PC-3 (cell line): ENCODE data around the gene ETV6. TPM values are rescaled to one million over a fixed set of nuclear protein-coding genes. Genes with fewer than 3 reads are reported as not detected.

Experiments used
- ATAC-seq: fragments of 200-7000 bp; cut with Tn5 transposase; 2 replicates; pipeline ENCODE4 v1.9.1; 2020; ENCODE audit warnings: mild to moderate bottlenecking, moderate library complexity
- BruUV-seq: library from RNA; stranded (reverse); fragments of 400-500 nt; replicated peaks from 2 replicates; lab custom pipeline; 2021; lab: Mats Ljungman, UMichigan
- CTCF ChIA-PET: fragments of 300-600 bp; sonication (Branson Sonifier 250); formaldehyde crosslinking; loops from one replicate; lab custom pipeline; 2022; ENCODE audit warnings: antibody characterized with exemption; lab: Charles Lee
- POLR2A ChIA-PET: fragments of 300-600 bp; sonication (Branson Sonifier 250); formaldehyde crosslinking; loops from one replicate; lab custom pipeline; 2022; ENCODE audit warnings: antibody characterized with exemption; ENCODE audit not compliant: unreplicated experiment; lab: Charles Lee
- DNase-seq: peaks from one replicate; pipeline ENCODE4 v3.0.0-alpha.2; 2015
- H2AFZ ChIP-seq: fragments of 300-600 bp; sonication (generic); 2 replicates; pipeline ENCODE4 v1.6.0; 2016; ENCODE audit warnings: antibody characterized with exemption, low read length
- H3F3A ChIP-seq: fragments of 300-600 bp; sonication (generic); one replicate; pipeline ENCODE4 v1.6.0; 2017; ENCODE audit warnings: antibody characterized with exemption, low read length, control low read depth, mild to moderate bottlenecking; ENCODE audit not compliant: unreplicated experiment
- H3K27ac ChIP-seq: fragments of 300-600 bp; sonication (generic); 2 replicates; pipeline ENCODE4 v1.5.1; 2016; ENCODE audit warnings: mild to moderate bottlenecking, low read length
- H3K27me3 ChIP-seq: fragments of 300-600 bp; sonication (generic); 2 replicates; pipeline ENCODE4 v1.6.1; 2016; ENCODE audit warnings: low read length, mixed read lengths
- H3K36me3 ChIP-seq: fragments of 300-600 bp; sonication (generic); 2 replicates; pipeline ENCODE4 v1.6.1; 2016; ENCODE audit warnings: low read depth, mixed run types, low read length, mixed read lengths
- H3K4me1 ChIP-seq: fragments of 300-600 bp; sonication (generic); 2 replicates; pipeline ENCODE4 v1.5.1; 2016; ENCODE audit warnings: low read length; ENCODE audit not compliant: insufficient read depth
- H3K4me2 ChIP-seq: fragments of 300-600 bp; sonication (generic); 2 replicates; pipeline ENCODE4 v1.6.0; 2016; ENCODE audit warnings: low read length
- H3K4me3 ChIP-seq: fragments of 300-600 bp; sonication (generic); 2 replicates; pipeline ENCODE4 v1.5.1; 2016; ENCODE audit warnings: mild to moderate bottlenecking, low read length, mixed read lengths
- H3K79me2 ChIP-seq: fragments of 300-600 bp; sonication (generic); 2 replicates; pipeline ENCODE4 v1.6.1; 2017; ENCODE audit warnings: low read length, mixed read lengths
- H3K9ac ChIP-seq: fragments of 300-600 bp; sonication (generic); 2 replicates; pipeline ENCODE4 v1.6.0; 2016; ENCODE audit warnings: mild to moderate bottlenecking, low read length
- H3K9me2 ChIP-seq: fragments of 300-600 bp; sonication (generic); replicated peaks from 2 replicates; pipeline ENCODE4 v1.6.1; 2016; ENCODE audit warnings: mixed run types, low read length, mixed read lengths
- H3K9me3 ChIP-seq: fragments of 300-600 bp; sonication (generic); 2 replicates; pipeline ENCODE4 v1.6.1; 2016; ENCODE audit warnings: low read length, mixed read lengths
- H4K20me1 ChIP-seq: fragments of 300-600 bp; sonication (generic); 2 replicates; pipeline ENCODE4 v1.6.1; 2016; ENCODE audit warnings: low read length, mixed read lengths
- EZH2 ChIP-seq: fragments of 300-600 bp; sonication (generic); IDR thresholded peaks from one replicate; pipeline ENCODE4 v1.6.1; 2017; ENCODE audit warnings: antibody characterized with exemption, mild to moderate bottlenecking, low read length; ENCODE audit not compliant: unreplicated experiment
- EZH2phosphoT487 ChIP-seq: fragments of 300-600 bp; sonication (generic); IDR thresholded peaks from 2 replicates; pipeline ENCODE4 v1.6.1; 2018; ENCODE audit warnings: mild to moderate bottlenecking, antibody characterized with exemption, low read length, borderline replicate concordance
- intact Hi-C: fragments of 100-400 bp; cut with micrococcal nuclease; formaldehyde crosslinking; loops from 2 replicates; pipeline ENCODE4 v1.9.0; 2023
- total RNA-seq: library from RNA; depleted of rRNA; stranded (reverse); fragments of >200 nt; gene quantifications from 2 replicates; pipeline ENCODE4 v1.2.3, GENCODE V29; 2014
- TF ChIP-seq, protein P1 (sequence below): fragments of 300-600 bp; sonication (generic); conservative IDR thresholded peaks from 2 replicates; pipeline ENCODE4 v1.5.1; 2017; ENCODE audit warnings: antibody characterized with exemption, low read depth, mild to moderate bottlenecking, low read length

Gene ETV6
- total RNA-seq, 1 experiment from 2014 or later, result 5.0 TPM

DNA sequence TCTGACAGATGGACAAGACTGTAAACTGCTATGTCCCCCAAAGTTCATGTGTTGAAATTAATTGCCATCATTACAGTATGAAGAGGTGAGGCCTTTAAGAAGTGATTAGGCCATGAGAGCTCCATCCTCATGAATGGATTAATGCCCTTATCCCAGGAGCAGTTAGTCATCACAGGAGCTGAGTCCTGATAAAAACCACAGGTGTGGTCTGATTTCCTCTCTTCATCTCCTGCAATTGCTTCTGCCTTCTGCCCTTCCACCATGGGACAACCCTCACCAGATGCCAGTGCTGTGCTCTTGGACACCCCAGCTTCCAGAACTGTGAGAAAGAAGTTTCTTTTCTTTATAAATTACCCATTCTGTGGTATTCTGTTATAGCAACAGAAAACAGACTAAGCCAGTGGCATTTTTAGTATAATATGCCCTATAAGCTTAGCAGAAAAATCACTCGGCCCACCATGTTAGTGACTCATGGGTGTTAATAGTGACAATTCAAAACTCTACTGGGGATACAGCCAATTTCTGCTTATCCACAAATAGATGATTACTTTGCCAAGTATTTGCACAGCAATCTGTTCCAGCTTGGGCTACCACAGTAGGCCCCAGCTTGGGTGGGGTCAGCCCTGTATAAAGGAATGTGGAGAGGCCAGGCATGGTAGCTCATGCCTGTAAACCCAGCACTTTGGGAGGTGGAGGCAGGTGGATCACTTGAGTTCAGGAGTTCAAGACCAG, 292.3 kb downstream of the ETV6 start:
- H3K27ac ChIP-seq, result peak overlapping the region; percentile 96
- ATAC-seq, result peak; percentile 98

GRCh38 chr12:11943919-11944700, 294.6 kb downstream of the ETV6 start:
- peaks cover 6% of the 10 kb centered on the region for H3F3A ChIP-seq
- CTCF ChIA-PET, result no interaction called here
- no peak for ATAC-seq
- H3K36me3 ChIP-seq, result no peaks in the 10 kb centered on the region
- no peaks in the 10 kb centered on the region for H4K20me1 ChIP-seq
- POLR2A ChIA-PET, result no interaction called here
- TF ChIP-seq EZH2phosphoT487 (no peak), EZH2 (no peak)
- TF ChIP-seq, protein P1, sequence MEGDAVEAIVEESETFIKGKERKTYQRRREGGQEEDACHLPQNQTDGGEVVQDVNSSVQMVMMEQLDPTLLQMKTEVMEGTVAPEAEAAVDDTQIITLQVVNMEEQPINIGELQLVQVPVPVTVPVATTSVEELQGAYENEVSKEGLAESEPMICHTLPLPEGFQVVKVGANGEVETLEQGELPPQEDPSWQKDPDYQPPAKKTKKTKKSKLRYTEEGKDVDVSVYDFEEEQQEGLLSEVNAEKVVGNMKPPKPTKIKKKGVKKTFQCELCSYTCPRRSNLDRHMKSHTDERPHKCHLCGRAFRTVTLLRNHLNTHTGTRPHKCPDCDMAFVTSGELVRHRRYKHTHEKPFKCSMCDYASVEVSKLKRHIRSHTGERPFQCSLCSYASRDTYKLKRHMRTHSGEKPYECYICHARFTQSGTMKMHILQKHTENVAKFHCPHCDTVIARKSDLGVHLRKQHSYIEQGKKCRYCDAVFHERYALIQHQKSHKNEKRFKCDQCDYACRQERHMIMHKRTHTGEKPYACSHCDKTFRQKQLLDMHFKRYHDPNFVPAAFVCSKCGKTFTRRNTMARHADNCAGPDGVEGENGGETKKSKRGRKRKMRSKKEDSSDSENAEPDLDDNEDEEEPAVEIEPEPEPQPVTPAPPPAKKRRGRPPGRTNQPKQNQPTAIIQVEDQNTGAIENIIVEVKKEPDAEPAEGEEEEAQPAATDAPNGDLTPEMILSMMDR, result no peak
- H3K27ac ChIP-seq, result no peak overlapping the region
- no peaks in the 10 kb centered on the region for H3K79me2 ChIP-seq
- peaks cover 17% of the 10 kb centered on the region for H3K4me1 ChIP-seq
- no peaks in the 10 kb centered on the region for H3K9me2 ChIP-seq
- no peak overlapping the region for H2AFZ ChIP-seq
- no peaks in the 10 kb centered on the region for H3K9me3 ChIP-seq
- no peak overlapping the region for H3K4me2 ChIP-seq
- intact Hi-C loops, result no loop called here
- no peak overlapping the region for H3K4me3 ChIP-seq
- no TSS peak for BruUV-seq
- DNase-seq, result no peak
- no peak overlapping the region for H3K9ac ChIP-seq
- H3K27me3 ChIP-seq, result no peaks in the 10 kb centered on the region

More for the DNA sequence above, 292.3 kb downstream of the ETV6 start:
- BruUV-seq, result no TSS peak
- H3K79me2 ChIP-seq, result no peaks in the 10 kb centered on the region
- DNase-seq, result peak; percentile 92
- H3F3A ChIP-seq, result peaks cover 6% of the 10 kb centered on the region
- H3K9me3 ChIP-seq, result no peaks in the 10 kb centered on the region
- TF ChIP-seq EZH2phosphoT487, result no peak
- TF ChIP-seq EZH2, result no peak
- TF ChIP-seq, protein P1, result no peak
- POLR2A ChIA-PET, result interaction anchor here (0.6 to 1.3 kb wide), 3 partner anchors 67 to 292 kb away, joined by 3 to 5 read pairs (median 3); partner anchors contain the start of gene ETV6
- peak overlapping the region; percentile 41; the same call in 1 of the 2 replicates for H2AFZ ChIP-seq
- no peaks in the 10 kb centered on the region for H4K20me1 ChIP-seq
- peak overlapping the region; percentile 15; the same call in 1 of the 2 replicates for H3K4me3 ChIP-seq
- H3K4me1 ChIP-seq, result peaks cover 17% of the 10 kb centered on the region
- H3K27me3 ChIP-seq, result no peaks in the 10 kb centered on the region
- peak overlapping the region; percentile 16; the same call in 1 of the 2 replicates for H3K9ac ChIP-seq
- H3K4me2 ChIP-seq, result peak overlapping the region; percentile 71
- CTCF ChIA-PET, result interaction anchor here (1.1 kb wide), 1 partner anchor 91 kb away, joined by 7 read pairs; no protein-coding TSS in a partner anchor
- intact Hi-C loops, result no loop called here
- no peaks in the 10 kb centered on the region for H3K9me2 ChIP-seq
- H3K36me3 ChIP-seq, result no peaks in the 10 kb centered on the region
